GM21717 (cell line): Measurements from ENCODE around the gene HS6ST3.
"Not testable (repeated sequence)": the region's sequence is repeated elsewhere in the genome, so short reads cannot be mapped to it uniquely, and the experiment has no call there.

ENCODE experiments used
- ATAC-seq: cut with Tn5 transposase; IDR thresholded peaks from one replicate; pipeline ENCODE4 v1.9.1; 2021; ENCODE audit warnings: mild to moderate bottlenecking, moderate library complexity; ENCODE audit not compliant: unreplicated experiment

The HS6ST3 gene

DNA sequence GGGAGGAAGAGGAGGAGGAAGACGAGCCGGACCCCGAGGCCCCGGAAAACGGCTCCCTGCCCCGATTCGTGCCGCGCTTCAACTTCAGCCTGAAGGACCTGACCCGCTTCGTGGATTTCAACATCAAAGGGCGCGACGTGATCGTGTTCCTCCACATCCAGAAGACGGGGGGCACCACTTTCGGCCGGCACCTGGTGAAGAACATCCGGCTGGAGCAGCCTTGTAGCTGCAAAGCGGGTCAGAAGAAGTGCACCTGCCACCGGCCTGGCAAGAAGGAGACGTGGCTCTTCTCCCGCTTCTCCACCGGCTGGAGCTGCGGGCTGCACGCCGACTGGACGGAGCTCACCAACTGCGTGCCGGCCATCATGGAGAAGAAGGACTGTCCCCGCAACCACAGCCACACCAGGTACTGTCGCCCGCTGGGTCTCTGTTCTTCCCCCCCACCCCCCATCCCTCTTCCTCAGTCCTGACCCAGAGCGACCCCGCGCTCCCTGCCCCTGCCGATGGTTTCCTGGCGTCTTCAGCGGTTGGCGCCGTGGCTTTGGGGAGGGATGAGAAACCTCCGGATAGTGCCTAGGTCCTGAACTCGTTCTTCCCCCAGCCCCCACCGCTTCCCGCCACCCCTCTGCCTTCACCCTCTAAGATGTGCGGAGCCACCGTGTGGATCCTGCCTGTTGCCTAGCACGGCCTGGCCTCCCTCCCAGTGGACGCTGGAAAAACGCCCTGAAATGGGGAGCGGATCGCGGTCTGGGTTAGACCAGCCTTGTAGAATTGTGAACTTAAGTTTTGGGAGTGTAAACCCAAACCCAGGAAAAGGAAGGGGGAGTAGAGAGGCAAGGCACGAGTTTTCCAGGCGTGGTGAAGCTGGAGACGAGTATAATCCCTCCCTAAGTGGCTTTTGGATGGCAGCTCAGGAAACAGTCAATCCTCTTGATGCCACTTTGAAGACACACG is 1.5 kb downstream of the HS6ST3 start:
- ATAC-seq: no peak

DNA sequence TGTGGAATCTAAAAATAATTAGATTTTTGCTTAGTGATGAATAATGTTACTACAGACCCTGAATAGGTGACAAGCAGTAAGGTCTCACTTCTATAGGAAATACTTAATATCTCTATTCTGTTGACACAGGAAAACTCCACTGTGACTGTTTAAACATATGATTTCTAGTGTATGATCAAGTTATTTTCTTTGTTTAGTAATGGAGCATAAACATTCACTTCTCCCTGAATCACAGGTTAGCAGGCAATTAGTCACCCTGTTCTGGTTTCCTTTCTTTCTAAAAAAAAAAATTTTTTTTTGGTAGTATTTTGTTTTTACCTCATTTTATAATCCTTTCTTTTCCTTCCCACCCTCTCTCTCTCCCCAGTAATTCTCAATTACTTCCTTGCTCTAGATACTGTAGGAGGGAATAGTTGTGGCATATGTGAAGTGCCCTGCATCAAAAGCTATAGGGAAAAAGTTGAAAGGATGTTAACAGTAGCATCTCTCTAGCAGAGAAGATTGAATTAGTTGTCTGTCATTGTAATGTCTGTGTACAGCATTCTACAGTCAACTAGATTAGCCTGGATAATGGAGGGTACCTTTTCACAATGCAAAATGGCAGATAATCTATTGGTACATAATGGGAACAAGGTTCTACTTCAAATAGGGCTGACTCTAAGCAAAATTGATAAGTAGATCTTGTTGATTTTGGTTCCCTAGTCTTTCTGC is 3.5 kb downstream of the HS6ST3 start:
- no peak for ATAC-seq

DNA sequence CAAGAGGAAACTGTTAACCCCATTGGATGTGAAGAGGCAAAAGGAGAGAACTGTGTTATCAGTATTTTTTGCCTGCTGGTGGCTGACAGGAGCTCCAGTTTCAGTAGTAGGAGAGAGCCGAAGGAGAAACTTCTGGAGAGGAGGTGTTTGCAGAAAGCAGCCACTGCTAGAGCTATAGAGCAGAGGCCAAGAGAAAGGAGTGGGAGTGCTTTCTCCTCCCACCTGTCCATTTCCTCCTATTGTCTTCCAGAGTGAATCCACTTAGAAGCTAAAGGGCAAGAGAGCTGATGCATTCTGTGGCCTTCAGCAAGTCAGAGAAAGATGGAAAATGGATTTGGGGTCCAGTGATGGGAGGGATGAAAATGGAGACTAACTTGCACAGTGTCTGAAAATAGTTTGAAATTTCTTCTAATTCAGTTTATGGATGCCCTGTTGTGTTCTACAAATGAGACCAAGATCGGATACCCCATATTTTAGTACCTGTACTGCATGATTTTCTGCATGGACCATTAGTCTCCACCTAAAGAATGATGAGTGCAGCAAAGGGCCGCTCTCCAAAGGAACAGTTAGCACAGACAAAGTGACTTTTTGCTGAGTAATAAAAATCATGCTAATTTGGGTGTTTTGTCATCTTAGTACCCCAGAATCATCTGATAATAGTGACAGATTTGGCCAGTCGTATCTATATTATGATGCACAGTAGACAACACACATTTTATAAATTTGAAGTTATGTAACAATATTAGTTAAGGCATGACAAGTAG is 10.7 kb downstream of the HS6ST3 start:
- no peak for ATAC-seq

DNA sequence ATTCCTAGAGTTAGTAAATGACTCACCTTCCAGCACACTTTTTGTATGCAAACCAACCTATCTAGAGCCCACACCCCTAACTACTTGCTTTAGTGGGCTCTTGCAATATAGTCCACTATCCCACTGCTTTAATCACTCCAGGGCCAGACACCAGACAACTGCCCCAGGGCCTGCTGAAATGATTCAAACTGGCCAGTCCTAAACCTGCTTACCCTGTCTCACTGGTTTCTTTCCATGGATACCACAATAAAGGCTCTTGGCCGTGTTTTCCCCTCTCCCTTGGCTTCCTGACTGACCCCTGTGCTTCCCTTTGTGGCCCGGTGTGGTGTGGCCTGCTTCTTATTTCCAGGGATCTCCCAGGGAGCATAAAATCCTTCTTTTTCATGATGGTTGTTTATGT is 14.6 kb downstream of the HS6ST3 start:
- ATAC-seq: no peak

DNA sequence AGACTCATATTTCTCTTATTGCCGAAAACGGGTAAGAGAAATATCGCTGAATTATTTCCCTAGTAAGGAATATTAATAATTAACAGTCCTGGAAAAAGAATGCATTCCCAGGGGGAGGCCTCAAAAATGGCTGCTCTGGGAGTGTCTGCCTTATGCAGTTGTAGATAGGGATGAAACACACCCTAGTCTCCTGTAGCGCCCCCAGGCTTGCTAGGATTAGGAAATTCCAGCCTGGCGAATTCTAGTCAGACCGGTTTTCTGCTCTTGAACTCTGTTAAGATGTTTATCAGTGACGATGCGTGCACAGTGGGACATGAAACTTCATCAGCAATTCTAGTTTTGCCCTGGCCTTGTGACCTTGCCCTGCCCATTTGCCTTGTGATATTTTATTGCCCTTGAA is 18.2 kb downstream of the HS6ST3 start:
- ATAC-seq: not testable (repeated sequence)

DNA sequence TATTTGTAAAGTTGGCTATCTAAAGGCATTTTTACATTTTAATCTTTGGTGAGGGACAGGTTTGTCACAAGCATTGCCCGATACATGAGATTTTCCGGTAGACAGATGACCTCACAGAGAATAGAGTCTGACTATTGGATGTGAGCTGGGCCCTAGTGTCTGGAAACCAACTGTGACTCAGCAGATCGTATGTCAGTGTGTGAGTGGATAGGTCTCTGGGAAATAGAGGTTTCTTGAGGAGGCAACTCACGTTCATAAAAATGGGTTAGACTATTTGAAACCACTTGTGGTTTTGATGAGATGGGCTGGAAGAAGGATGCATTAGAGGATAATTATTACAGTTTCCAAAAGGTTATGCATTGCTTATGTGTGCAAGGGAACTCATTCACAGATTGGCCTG is 19.2 kb downstream of the HS6ST3 start:
- ATAC-seq: no peak

DNA sequence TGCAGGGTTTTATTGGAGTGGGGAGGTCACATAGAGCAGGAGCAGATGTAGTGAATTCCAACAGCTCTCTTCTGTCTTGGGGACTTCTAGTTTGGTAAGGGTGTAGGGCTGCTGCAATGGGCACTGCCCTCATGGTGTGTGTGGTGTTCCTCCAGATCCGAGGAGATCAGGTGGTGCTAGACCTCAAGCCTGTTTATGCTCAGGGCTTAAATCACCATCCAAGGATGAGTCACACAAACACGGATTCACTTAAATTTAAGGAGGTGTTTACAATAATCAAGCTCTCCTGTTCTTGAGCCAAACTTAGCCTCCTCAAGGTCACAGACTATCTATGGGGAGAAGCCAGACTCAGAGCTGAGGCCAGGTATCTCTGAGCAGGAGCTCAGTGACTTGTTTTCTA is 23.0 kb downstream of the HS6ST3 start:
- no peak for ATAC-seq

DNA sequence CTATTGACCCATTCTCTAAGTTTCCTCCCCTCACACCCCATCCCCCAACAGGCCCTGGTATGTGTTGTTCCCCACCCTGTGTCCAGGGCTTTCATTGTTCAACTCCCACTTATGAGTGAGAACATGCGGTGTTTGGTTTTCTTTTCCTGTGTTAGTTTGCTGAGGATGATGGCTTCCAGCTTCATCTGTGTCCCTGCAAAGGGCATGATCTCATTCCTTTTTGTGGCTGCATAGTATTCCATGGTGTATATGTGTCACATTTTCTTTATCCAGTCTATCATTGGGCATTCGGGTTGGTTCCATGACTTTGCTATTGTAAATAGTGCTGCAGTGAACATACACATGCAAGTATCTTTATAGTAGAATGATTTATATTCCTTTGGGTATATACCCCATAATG is 25.5 kb downstream of the HS6ST3 start:
- ATAC-seq: not testable (repeated sequence)

DNA sequence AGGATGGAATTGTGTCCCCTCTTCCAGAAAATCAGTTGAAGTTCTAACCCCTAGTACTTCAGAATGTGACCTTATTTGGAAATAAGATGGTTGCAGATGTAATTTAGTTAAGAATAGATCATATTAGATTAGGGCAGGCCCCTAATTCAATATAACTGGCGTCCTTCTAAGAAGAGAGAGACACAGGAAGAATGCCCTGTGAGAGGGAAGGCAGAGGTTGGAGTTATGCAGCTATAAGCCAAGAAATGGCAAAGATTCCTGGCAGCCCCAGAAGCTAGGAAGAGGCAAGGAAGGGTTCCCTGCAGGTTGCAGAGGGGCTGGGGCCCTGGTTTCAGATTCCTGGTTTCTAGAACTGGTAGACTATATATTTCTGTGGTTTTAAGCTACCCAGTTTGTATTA is 30.0 kb downstream of the HS6ST3 start:
- no peak for ATAC-seq

DNA sequence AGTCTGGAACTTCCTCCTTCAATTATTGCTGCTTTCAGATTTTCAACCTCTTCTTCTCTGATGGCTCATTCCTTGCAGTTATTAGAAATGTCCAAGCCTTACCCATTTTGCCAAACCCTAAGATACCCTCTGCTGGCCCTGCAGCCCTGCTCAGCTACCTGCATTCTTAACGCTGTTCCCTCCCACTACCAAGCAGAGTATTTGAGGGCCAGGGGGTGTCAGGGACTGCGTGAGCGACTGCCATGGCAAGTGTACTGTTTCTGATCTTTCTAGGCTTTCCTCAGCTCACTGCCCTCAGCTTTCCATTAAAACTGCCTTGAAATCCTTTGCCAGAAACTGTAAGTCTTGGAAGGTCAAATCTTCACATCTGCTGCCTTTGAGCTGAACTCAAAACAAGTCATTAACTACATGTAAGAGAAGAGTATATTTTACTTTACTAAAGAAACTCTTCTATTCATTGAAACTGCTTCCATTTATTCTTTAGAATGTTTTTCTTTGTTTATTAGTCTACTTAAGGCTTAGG is 41.0 kb downstream of the HS6ST3 start:
- ATAC-seq: no peak

DNA sequence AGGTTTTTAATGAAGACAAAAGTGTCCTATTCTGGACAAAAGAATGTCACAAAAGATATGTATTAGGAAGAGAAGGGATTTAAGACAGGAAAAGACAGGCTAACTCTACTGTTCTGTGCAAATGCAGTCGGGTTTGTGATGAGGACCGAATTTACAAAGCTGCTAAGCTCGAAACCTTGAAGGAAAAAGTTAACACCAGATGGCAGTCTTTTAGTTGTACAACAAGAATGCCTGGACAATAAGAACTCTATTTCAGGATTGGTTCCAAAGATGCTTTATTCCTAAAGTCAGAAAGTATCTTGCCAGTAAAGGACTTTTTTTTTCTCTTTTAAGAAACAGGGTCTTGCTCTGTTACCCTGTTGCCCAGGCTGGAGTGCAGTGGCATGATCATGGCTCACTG is 51.1 kb downstream of the HS6ST3 start:
- no peak for ATAC-seq

DNA sequence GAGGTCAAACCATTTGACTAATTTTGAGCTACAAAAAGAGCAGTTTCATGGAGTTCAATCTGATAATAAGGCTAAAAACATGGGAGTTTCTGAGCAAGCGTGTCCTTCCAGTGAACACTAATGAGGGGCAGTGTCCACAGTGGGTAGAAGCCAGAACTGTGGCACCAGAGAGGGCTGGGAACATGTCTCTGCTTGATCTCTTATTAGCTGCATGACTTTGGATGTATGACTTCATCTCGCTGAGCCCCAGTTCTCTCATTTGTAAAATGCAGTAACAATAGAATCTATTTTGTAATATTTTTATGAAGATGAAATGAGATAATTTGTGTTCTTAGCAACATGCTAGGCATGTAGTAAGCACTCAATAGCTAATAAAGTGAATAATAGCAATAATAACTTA is 69.8 kb downstream of the HS6ST3 start:
- ATAC-seq: no peak

DNA sequence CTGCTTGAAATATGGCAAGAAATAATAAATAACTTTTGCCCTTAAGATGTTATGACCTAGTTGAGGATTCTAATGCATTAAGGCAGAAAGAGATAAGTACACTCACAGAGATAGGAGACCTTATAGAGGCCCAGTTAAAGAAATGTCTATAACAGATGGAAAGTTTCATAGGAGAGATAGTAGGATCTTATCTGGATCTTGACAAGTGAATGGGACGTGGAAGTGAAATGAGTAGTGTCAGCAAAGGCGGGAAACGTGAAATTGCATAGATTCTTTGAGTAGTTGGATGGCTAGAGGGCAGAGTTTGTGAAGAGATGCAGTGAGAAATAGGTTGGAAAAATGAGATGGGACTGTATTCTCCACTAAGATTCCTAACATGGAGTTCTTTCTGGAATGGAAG is 71.2 kb downstream of the HS6ST3 start:
- no peak for ATAC-seq

DNA sequence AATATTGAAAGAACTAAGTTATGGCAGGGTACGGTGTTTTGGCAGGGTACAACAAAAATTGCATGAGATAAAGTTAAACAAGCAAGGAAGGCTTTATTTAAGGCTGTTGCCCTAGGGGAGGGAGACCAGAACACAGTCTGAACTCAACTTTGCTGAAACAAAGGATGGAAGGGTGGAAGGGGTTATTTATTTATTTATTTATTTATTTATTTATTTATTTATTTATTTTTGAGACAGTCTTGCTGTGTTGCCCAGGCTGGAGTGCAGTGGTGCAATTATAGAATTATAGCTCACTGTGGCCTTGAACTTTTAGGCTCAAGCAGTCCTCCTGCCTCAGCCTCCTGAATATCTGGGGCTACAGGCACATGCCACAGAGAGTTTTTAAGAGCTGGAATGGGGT is 75.9 kb downstream of the HS6ST3 start:
- ATAC-seq: no peak

DNA sequence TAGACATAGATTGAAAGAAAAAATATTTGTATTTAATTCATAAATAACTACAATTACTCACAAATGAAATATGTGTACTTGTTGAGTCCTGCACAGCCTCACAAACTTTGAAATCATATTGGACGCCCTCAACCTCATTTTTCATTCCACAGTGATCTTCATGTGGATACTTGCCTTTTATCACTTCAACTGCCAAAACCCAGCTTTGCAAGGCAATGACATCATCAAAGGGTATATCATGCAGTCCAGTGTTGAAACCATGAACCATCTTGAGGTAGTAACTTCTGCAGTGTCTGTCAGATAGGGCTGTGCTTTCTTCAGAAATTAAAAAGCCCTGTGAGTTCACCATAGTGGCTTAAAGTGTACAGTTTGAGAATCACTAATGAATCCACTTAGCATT is 82.2 kb downstream of the HS6ST3 start:
- no peak for ATAC-seq

DNA sequence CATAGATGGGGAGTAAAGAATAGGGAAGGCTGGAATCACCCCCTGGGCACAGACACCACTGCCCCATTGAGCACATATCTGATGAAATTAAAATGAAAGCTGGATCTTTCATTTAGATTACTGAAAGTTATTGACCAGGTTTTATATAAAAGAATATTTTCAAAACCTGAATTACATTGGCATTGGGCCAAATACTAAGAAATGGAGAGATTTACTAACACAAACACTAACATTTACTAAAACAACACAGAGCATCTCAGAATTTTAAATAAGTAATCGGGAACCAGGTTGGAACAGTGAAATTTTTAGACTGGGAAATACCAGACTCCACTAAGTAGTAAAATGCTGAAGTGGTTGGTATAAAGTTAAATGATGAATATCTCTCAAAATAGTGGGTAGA is 88.9 kb downstream of the HS6ST3 start:
- no peak for ATAC-seq

DNA sequence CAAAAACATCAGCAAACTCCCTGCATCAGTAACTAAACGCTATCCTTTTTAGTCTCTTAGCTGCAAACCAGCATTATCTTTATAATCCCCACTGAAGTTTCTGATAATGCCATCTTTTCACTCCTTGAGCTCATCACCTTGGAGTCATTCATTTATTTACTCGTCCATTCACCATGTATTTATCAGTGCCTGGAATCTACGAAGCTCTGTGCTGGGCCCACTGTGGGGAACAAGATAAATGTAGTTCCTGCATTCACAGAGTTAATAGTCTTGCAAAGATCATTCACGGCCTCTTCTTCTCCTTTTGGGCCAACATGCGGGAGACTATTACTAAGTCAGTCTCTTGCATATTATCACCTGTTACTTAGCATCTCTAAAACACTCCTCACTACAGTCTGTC is 89.4 kb downstream of the HS6ST3 start:
- no peak for ATAC-seq

DNA sequence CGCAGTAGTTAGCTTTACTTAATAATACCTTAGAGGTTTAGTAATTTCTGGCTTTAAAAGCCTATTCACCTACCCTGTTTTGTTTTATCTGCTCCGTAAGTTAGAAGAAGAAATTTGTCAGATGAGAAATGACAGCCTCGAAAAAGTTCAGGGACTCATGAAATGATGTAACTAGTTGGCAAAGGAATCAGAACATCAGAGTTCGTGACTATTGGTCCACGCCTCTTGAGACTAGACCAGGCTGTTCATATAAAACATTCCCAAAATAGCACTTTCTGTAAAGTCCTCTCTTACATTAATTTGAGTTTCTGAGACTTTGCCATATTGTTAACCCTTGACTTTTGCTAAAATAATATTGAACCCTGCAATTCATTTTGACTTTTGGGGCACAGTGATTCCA is 92.0 kb downstream of the HS6ST3 start:
- no peak for ATAC-seq

DNA sequence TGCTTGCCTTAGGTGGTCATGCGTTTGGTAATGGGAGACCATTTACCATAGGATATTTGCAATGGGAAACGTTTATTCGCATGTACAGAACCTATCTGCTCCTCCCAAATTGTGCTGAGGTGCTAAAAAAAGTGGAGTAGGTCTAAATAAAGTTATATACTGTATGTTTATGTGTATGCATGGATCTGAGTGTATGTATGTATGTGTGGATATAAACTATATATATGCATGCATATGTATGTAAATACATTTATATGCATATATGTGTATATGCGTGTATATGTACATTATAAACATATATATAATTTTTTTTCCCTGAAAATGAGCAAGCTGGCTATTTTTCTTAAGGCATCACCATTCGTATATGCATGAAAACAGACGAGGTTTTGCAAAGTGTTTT is 95.9 kb downstream of the HS6ST3 start:
- no peak for ATAC-seq

DNA sequence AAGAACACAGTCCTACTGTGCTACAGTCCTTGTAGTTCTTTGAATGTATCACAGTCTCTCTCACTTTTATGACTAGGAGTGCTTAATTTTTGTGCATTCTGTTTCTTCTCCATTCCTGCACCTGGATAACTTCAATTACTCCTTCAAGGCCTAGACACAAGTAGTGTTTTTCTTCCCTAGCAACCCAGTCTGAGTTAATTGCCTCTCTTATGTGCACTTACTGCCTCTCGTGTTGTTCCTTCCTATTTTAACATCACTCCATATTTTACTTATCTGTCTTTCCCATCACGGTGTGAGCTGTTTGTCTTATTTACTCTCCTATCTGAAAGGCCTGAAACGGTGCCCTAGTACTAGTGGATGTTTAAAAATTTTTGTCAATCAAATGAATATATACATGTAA is 101.5 kb downstream of the HS6ST3 start:
- no peak for ATAC-seq

DNA sequence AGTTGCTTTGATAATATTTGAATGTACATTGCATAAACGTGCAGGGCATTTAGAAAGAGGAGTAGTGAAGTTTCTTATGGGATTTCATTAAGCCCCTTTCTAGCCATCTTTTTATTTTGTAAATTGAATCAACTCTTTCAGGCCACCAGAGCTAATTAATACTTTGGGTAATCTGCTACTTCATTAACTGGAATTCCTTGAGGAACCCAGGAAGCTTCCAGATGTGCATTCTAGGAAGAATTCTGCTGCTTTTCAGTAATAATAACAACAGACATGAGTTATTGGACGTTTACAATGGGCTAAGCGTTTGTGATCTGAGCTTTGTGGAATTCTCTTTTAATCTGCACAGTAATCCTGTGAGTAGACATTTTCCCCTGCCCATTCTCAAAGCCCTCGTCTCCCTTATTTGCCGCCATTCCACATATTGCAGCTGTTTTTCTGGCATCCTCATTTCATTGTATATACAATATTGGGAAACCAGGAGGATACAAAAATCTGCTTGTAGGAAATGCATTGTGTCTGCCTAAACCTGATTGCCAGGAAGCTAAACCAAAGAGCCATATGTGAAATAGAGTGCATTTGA is 103.9 kb downstream of the HS6ST3 start:
- no peak for ATAC-seq
